Neural cell (in vitro differentiated cells): ENCODE measurements around the gene TACC2. TPM values are rescaled to one million over a fixed set of nuclear protein-coding genes. Genes with fewer than 3 reads are reported as not detected.

Experiments
- H2AFZ ChIP-seq: fragments of 200-600, 300-800 bp; sonication (generic), shearing (Covaris generic); 2 replicates; pipeline ENCODE4 v1.6.0; 2014; ENCODE audit warnings: low read depth, mild to moderate bottlenecking, antibody characterized with exemption, low read length, moderate library complexity
- H3F3A ChIP-seq: fragments of 200-600 bp; shearing (Covaris generic); 2 replicates; pipeline ENCODE4 v1.6.1; 2016; ENCODE audit warnings: mild to moderate bottlenecking, moderate library complexity, mixed read lengths, antibody characterized with exemption, low read length; ENCODE audit not compliant: insufficient read depth, poor library complexity, severe bottlenecking
- H3K27ac ChIP-seq: fragments of 200-600, 300-800 bp; sonication (generic), shearing (Covaris generic); 2 replicates; pipeline ENCODE4 v1.5.1; 2014; ENCODE audit warnings: mild to moderate bottlenecking, low read length, moderate library complexity
- H3K27me3 ChIP-seq: fragments of 300-800, 200-600 bp; sonication (generic), shearing (Covaris generic); 2 replicates; pipeline ENCODE4 v1.6.0; 2014; ENCODE audit warnings: mild to moderate bottlenecking, low read depth, low read length, moderate library complexity; ENCODE audit not compliant: insufficient read depth
- H3K36me3 ChIP-seq: fragments of 300-800, 200-600 bp; sonication (generic), shearing (Covaris generic); 2 replicates; pipeline ENCODE4 v1.5.1; 2014; ENCODE audit warnings: mild to moderate bottlenecking, antibody characterized with exemption, low read length, moderate library complexity; ENCODE audit not compliant: insufficient read depth
- H3K4me2 ChIP-seq: fragments of 300-800, 200-600 bp; sonication (generic), shearing (Covaris generic); 2 replicates; pipeline ENCODE4 v1.6.0; 2014; ENCODE audit warnings: mild to moderate bottlenecking, low read length
- H3K4me3 ChIP-seq: fragments of 300-800, 200-600 bp; sonication (generic), shearing (Covaris generic); 2 replicates; pipeline ENCODE4 v1.5.1; 2014; ENCODE audit warnings: mild to moderate bottlenecking, low read length, moderate library complexity
- H3K79me2 ChIP-seq: fragments of 200-600 bp; shearing (Covaris generic); replicated peaks from 2 replicates; pipeline ENCODE4 v1.6.0; 2014; ENCODE audit warnings: mild to moderate bottlenecking, low read length, moderate library complexity; ENCODE audit not compliant: insufficient read depth
- H3K9ac ChIP-seq: fragments of 300-800, 200-600 bp; sonication (generic), shearing (Covaris generic); 2 replicates; pipeline ENCODE4 v1.6.1; 2016; ENCODE audit warnings: mild to moderate bottlenecking, low read length, mixed read lengths
- H3K9me2 ChIP-seq: fragments of 200-600 bp; shearing (Covaris generic); 2 replicates; pipeline ENCODE4 v1.6.1; 2016; ENCODE audit warnings: mild to moderate bottlenecking, low read length, mixed read lengths; ENCODE audit not compliant: insufficient read depth
- H3K9me3 ChIP-seq: fragments of 200-600, 300-800 bp; sonication (generic), shearing (Covaris generic); 2 replicates; pipeline ENCODE4 v1.6.1; 2016; ENCODE audit warnings: mild to moderate bottlenecking, mixed run types, low read length, moderate library complexity, mixed read lengths
- H4K20me1 ChIP-seq: fragments of 200-600 bp; shearing (Covaris generic); 2 replicates; pipeline ENCODE4 v1.6.1; 2016; ENCODE audit warnings: mild to moderate bottlenecking, mixed run types; ENCODE audit not compliant: insufficient read depth
- EP300 ChIP-seq: fragments of 450-650 bp; conservative IDR thresholded peaks from 2 replicates; pipeline ENCODE4 v1.6.1; 2014; ENCODE audit warnings: antibody characterized with exemption, mild to moderate bottlenecking, moderate library complexity; ENCODE audit not compliant: poor library complexity, severe bottlenecking
- EZH2 ChIP-seq: fragments of 200-600, 300-800 bp; shearing (Covaris generic), sonication (generic); IDR thresholded peaks from 2 replicates; pipeline ENCODE4 v1.6.1; 2014; ENCODE audit warnings: antibody characterized with exemption, low read length, borderline replicate concordance, mild to moderate bottlenecking; ENCODE audit not compliant: insufficient read depth, poor library complexity, severe bottlenecking
- MXI1 ChIP-seq: fragments of 450-650 bp; conservative IDR thresholded peaks from 2 replicates; pipeline ENCODE4 v1.6.1; 2014; ENCODE audit warnings: antibody characterized with exemption, mild to moderate bottlenecking; ENCODE audit not compliant: poor library complexity, severe bottlenecking
- POLR2AphosphoS5 ChIP-seq: IDR thresholded peaks from 2 replicates; pipeline ENCODE4 v1.6.1; 2012
- RAD21 ChIP-seq: fragments of 450-650 bp; conservative IDR thresholded peaks from 2 replicates; pipeline ENCODE4 v1.6.1; 2014; ENCODE audit warnings: antibody characterized with exemption, mild to moderate bottlenecking, moderate library complexity
- SMC3 ChIP-seq: fragments of 450-650 bp; conservative IDR thresholded peaks from 2 replicates; pipeline ENCODE4 v1.6.1; 2014; ENCODE audit warnings: antibody characterized with exemption, mild to moderate bottlenecking, moderate library complexity; ENCODE audit not compliant: poor library complexity
- TAF1 ChIP-seq: IDR thresholded peaks from 2 replicates; pipeline ENCODE4 v1.6.1; 2012; ENCODE audit warnings: low read depth
- polyA plus RNA-seq: library from polyadenylated mRNA; depleted of rRNA; stranded (reverse); fragments of >200 nt; gene quantifications from 2 replicates; pipeline ENCODE4 v1.2.3, GENCODE V29; 2014
- TF ChIP-seq, protein P1 (sequence below): fragments of 450-650 bp; IDR thresholded peaks from 2 replicates; pipeline ENCODE4 v1.5.1; 2014; ENCODE audit warnings: antibody characterized with exemption, mild to moderate bottlenecking, moderate library complexity; ENCODE audit not compliant: poor library complexity, severe bottlenecking
- TF ChIP-seq, protein P2 (sequence below): IDR thresholded peaks from 2 replicates; pipeline ENCODE4 v1.6.1; 2012; ENCODE audit warnings: borderline replicate concordance

TACC2 gene
- polyA plus RNA-seq, 1 donor from 2014 or later, result 17.6 TPM

DNA sequence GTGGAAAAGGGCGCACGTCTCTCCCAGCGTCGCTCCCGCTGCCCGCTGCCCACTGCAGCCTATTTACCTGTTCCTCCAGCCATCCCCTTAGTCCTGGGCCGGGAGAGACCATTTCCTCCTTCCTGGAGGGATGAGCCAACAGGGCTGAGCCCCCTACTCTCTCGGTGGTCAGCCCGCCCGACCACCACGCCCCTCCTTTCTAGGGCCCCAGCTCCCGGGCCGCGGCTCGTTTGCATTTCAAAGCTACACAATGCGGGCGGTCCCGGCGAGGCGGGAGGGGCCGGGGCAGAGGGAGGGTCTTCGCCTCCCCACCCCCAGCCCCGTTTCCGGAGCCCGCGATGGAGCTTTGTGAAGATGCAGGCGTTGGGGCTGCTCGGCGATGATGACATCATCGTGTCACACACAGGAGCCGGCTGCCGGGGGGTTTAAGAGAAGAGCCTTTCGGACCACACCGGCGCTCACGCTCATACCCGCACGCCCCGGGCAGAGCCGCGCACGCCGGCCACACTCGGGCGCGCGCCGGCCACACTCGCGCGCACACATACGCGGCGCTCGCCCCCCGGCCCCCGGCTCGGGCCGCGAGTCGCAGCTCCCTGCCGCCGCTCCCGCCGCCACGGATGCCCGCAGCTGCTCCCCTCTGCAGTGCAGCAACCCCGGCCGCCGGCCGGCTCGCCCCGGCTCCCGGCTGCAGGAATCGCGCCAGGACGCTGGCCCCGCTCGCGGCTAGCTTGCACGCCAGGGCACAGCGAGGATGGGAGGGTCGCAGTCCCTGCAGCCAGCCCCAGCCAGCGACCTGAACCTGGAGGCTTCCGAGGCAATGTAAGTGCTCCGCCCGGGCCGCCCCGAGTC, 174.4 kb downstream of the TACC2 start:
- Histone ChIP-seq H3K9me3 (no peaks in the 10 kb centered on the region), H3K27me3 (no peaks in the 10 kb centered on the region), H3K4me2 (peak overlapping the region; percentile 83), H3F3A (peaks cover 14% of the 10 kb centered on the region), H3K9ac (peak overlapping the region; percentile 99), H3K9me2 (no peaks in the 10 kb centered on the region), H3K4me3 (peak overlapping the region; percentile 94), H3K79me2 (peaks cover 41% of the 10 kb centered on the region), H3K27ac (peak overlapping the region; percentile 95), H2AFZ (peak overlapping the region; percentile 34), H4K20me1 (no peaks in the 10 kb centered on the region), H3K36me3 (no peaks in the 10 kb centered on the region)
- peak; percentile 68 for TF ChIP-seq EP300
- TF ChIP-seq TAF1, result peak; percentile 66
- TF ChIP-seq, protein P1, sequence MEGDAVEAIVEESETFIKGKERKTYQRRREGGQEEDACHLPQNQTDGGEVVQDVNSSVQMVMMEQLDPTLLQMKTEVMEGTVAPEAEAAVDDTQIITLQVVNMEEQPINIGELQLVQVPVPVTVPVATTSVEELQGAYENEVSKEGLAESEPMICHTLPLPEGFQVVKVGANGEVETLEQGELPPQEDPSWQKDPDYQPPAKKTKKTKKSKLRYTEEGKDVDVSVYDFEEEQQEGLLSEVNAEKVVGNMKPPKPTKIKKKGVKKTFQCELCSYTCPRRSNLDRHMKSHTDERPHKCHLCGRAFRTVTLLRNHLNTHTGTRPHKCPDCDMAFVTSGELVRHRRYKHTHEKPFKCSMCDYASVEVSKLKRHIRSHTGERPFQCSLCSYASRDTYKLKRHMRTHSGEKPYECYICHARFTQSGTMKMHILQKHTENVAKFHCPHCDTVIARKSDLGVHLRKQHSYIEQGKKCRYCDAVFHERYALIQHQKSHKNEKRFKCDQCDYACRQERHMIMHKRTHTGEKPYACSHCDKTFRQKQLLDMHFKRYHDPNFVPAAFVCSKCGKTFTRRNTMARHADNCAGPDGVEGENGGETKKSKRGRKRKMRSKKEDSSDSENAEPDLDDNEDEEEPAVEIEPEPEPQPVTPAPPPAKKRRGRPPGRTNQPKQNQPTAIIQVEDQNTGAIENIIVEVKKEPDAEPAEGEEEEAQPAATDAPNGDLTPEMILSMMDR, result no peak
- TF ChIP-seq, protein P2, sequence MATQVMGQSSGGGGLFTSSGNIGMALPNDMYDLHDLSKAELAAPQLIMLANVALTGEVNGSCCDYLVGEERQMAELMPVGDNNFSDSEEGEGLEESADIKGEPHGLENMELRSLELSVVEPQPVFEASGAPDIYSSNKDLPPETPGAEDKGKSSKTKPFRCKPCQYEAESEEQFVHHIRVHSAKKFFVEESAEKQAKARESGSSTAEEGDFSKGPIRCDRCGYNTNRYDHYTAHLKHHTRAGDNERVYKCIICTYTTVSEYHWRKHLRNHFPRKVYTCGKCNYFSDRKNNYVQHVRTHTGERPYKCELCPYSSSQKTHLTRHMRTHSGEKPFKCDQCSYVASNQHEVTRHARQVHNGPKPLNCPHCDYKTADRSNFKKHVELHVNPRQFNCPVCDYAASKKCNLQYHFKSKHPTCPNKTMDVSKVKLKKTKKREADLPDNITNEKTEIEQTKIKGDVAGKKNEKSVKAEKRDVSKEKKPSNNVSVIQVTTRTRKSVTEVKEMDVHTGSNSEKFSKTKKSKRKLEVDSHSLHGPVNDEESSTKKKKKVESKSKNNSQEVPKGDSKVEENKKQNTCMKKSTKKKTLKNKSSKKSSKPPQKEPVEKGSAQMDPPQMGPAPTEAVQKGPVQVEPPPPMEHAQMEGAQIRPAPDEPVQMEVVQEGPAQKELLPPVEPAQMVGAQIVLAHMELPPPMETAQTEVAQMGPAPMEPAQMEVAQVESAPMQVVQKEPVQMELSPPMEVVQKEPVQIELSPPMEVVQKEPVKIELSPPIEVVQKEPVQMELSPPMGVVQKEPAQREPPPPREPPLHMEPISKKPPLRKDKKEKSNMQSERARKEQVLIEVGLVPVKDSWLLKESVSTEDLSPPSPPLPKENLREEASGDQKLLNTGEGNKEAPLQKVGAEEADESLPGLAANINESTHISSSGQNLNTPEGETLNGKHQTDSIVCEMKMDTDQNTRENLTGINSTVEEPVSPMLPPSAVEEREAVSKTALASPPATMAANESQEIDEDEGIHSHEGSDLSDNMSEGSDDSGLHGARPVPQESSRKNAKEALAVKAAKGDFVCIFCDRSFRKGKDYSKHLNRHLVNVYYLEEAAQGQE, result peak; percentile 55
- TF ChIP-seq POLR2AphosphoS5, result peak; percentile 75
- no peak for TF ChIP-seq EZH2
- no peak for TF ChIP-seq SMC3
- TF ChIP-seq RAD21, result no peak
- TF ChIP-seq MXI1, result peak; percentile 34

DNA sequence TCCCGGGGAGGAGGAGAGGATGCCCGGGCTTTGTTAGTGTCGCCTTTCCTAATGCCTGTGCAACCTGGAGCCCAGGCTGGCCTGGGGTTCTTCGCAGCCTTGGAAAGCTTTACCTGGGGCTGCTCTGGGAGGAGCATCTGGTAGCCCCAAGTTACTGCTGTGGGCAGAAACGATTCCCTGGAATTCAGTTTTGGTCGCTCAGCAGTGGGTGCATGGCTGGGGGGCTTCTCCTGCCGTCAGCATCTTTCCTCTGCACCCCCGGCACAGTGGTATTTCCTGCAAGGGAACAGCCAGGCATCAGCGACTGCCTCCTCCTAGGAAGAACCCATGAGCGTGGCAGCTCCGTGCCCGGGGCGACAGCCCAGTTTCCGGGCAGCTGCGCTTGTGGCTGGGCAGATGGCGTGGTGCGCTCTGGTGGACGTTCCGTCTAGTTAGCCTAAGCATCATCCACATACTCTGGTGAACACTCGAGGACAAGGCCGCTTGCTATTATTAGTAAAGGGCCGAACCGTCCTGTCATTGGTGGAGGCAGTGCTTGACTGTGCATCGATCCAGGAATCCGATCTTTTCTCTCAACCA, 175.1 kb downstream of the TACC2 start:
- H3K27me3 ChIP-seq, result no peaks in the 10 kb centered on the region
- H3K4me2 ChIP-seq, result peak overlapping the region; percentile 83
- peaks cover 4% of the 10 kb centered on the region for H4K20me1 ChIP-seq
- H3K79me2 ChIP-seq, result peaks cover 47% of the 10 kb centered on the region
- peak overlapping the region; percentile 34 for H2AFZ ChIP-seq
- no peaks in the 10 kb centered on the region for H3K9me2 ChIP-seq
- no peak for TF ChIP-seq EZH2
- TF ChIP-seq SMC3, result peak; percentile 40
- no peak for TF ChIP-seq RAD21
- peak; percentile 85 for TF ChIP-seq POLR2AphosphoS5
- TF ChIP-seq, protein P1, result no peak
- TF ChIP-seq TAF1, result peak; percentile 71
- TF ChIP-seq MXI1, result peak; percentile 38
- TF ChIP-seq, protein P2, result peak; percentile 28
- TF ChIP-seq EP300, result no peak
- H3K4me3 ChIP-seq, result peak overlapping the region; percentile 94
- H3F3A ChIP-seq, result peaks cover 14% of the 10 kb centered on the region
- peak overlapping the region; percentile 95 for H3K27ac ChIP-seq
- H3K36me3 ChIP-seq, result no peaks in the 10 kb centered on the region
- no peaks in the 10 kb centered on the region for H3K9me3 ChIP-seq
- peak overlapping the region; percentile 99 for H3K9ac ChIP-seq
